ENCODE results near the gene CLEC6A. TPM values are rescaled to one million over a fixed set of nuclear protein-coding genes. Genes with fewer than 3 reads are reported as not detected.

CLEC6A gene
- total RNA-seq, 3 donors from 2014 or later (not counting 1 experiment from before 2014, with no cell fraction given) = not detected

DNA sequence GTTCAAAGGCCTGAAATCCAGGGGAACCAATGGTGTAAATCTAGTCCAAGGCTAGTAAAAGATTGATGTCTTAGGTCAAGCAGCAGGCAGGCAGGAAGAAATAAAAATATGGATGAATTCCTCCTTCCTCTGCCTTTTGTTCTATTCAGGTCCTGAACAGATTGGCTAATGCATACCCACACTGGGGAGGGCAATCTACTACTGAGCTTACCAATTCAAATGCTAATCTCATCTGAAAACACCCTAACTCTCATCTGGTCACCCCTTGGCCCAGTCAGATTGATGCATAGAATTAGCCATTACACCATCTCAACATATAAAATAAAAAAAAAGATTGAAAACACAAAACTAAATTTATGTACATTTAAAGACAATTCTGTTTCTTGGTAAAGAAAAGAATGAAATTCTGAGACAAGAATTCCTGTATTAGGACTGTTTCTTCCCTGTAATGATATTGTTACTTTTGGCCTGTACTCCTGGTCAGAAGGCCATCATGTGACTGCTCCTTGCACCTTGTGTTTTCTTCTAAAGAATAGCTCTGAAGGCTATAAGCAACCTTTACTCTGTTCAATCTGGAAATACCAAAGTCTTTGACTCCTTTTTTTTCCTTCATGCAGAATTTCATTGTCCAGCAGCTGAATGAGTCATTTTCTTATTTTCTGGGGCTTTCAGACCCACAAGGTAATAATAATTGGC lies 19.9 kb downstream of the CLEC6A start:
- H3K4me1 Mint-ChIP-seq = no peaks in the 10 kb centered on the region
- TF ChIP-seq, protein P1, sequence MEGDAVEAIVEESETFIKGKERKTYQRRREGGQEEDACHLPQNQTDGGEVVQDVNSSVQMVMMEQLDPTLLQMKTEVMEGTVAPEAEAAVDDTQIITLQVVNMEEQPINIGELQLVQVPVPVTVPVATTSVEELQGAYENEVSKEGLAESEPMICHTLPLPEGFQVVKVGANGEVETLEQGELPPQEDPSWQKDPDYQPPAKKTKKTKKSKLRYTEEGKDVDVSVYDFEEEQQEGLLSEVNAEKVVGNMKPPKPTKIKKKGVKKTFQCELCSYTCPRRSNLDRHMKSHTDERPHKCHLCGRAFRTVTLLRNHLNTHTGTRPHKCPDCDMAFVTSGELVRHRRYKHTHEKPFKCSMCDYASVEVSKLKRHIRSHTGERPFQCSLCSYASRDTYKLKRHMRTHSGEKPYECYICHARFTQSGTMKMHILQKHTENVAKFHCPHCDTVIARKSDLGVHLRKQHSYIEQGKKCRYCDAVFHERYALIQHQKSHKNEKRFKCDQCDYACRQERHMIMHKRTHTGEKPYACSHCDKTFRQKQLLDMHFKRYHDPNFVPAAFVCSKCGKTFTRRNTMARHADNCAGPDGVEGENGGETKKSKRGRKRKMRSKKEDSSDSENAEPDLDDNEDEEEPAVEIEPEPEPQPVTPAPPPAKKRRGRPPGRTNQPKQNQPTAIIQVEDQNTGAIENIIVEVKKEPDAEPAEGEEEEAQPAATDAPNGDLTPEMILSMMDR (IDR thresholded peaks at IDR 0.05) = no peak
- H3K4me3 Mint-ChIP-seq = no peak overlapping the region
- no peaks in the 10 kb centered on the region for H3K9me3 Mint-ChIP-seq
- peaks cover 3% of the 10 kb centered on the region for H3K27me3 ChIP-seq (ENCODE audit: control insufficient read depth, insufficient read depth, low read length)
- no peaks in the 10 kb centered on the region for H3K36me3 ChIP-seq (ENCODE audit: control insufficient read depth, insufficient read depth, low read length)
- ATAC-seq (no peak), DNase-seq (no peak)
- H3K27me3 Mint-ChIP-seq (ENCODE audit: low read depth in 2 of 2) = peaks cover 24 to 66% of the 10 kb centered on the region in 2 donors
- no peak overlapping the region for H3K27ac ChIP-seq (ENCODE audit: low read length)
- H3K4me3 ChIP-seq (ENCODE audit: low read length) = no peak overlapping the region
- H3K9me3 ChIP-seq (ENCODE audit: control insufficient read depth, insufficient read depth, low read length) = no peaks in the 10 kb centered on the region
- intact Hi-C loops (cut with micrococcal nuclease) = no loop called here
- no peak overlapping the region for H3K27ac Mint-ChIP-seq
- no peaks in the 10 kb centered on the region for H3K36me3 Mint-ChIP-seq
- no peaks in the 10 kb centered on the region for H3K4me1 ChIP-seq (ENCODE audit: control insufficient read depth, insufficient read depth, low read length)

DNA sequence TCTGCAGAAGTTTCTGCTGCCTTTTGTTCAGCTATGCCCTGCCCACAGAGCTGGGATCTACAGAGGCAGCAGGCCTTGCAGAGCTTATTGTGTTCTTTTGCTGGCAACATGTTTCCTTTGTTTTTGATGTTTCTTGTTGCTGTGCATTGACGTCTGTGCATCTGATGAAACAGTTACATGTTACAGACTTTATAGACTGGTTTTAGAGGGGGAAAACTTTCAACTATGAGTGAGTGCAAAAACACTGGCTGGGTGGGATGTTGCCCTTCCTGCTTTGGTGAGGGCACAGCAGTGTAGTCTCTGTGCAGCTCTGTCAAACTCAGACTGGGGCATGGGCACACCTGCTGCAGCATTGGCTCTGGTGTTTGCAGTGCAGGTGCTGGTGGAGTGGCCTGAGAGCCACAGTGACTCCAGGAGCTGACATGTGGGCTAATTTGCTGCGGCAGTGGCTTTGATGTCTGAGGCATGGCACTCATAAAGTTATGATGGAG lies 26.9 kb downstream of the CLEC6A start:
- Histone ChIP-seq H3K9me3 (ENCODE audit: control insufficient read depth, insufficient read depth, low read length) (no peaks in the 10 kb centered on the region), H3K4me1 (ENCODE audit: control insufficient read depth, insufficient read depth, low read length) (no peaks in the 10 kb centered on the region), H3K4me3 (ENCODE audit: low read length) (no peak overlapping the region), H3K27ac (ENCODE audit: low read length) (no peak overlapping the region), H3K27me3 (ENCODE audit: control insufficient read depth, insufficient read depth, low read length) (no peaks in the 10 kb centered on the region), H3K36me3 (ENCODE audit: control insufficient read depth, insufficient read depth, low read length) (no peaks in the 10 kb centered on the region)
- no peak for ATAC-seq
- H3K36me3 Mint-ChIP-seq = no peaks in the 10 kb centered on the region
- intact Hi-C loops (cut with micrococcal nuclease) = no loop called here
- no peak overlapping the region for H3K27ac Mint-ChIP-seq
- TF ChIP-seq, protein P1 (IDR thresholded peaks at IDR 0.05) = no peak
- peak in 1 of 2 donors; percentile 31 for DNase-seq
- peaks cover 24 to 49% of the 10 kb centered on the region in 2 donors for H3K27me3 Mint-ChIP-seq (ENCODE audit: low read depth in 2 of 2)
- no peaks in the 10 kb centered on the region for H3K9me3 Mint-ChIP-seq
- H3K4me1 Mint-ChIP-seq = peaks cover 0 to 6% of the 10 kb centered on the region in 2 donors
- no peak overlapping the region for H3K4me3 Mint-ChIP-seq
- 87% methylated on average over 2 of the region's 2 CpGs for WGBS (ENCODE audit: insufficient coverage)

DNA sequence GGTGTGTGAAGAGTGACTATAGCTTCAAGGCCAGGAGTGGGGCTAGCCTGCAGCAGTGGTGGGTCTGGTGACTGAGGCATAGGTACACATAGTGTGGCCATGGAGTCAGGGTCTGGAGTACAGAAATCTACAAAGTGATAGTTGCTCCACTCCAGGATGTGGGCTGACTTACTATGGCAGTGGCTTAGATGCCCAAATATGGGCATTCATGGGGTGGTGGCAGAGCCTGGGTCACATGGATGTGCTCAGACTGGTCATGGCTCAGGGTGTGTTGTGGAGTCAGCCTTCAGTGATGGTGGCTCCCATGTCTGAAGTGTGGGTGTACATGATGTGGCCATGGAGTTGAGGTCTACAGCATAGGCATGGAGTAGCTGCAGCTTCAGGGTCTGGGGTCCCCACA lies 27.3 kb downstream of the CLEC6A start:
- Mint-ChIP-seq H3K27me3 (ENCODE audit: low read depth in 2 of 2) (peaks cover 22 to 49% of the 10 kb centered on the region in 2 donors), H3K36me3 (no peaks in the 10 kb centered on the region), H3K9me3 (no peaks in the 10 kb centered on the region), H3K4me1 (peaks cover 0 to 6% of the 10 kb centered on the region in 2 donors), H3K27ac (no peak overlapping the region), H3K4me3 (no peak overlapping the region)
- ATAC-seq = no peak
- intact Hi-C loops (cut with micrococcal nuclease) = no loop called here
- no peaks in the 10 kb centered on the region for H3K27me3 ChIP-seq (ENCODE audit: control insufficient read depth, insufficient read depth, low read length)
- no peaks in the 10 kb centered on the region for H3K36me3 ChIP-seq (ENCODE audit: control insufficient read depth, insufficient read depth, low read length)
- H3K4me3 ChIP-seq (ENCODE audit: low read length) = no peak overlapping the region
- H3K9me3 ChIP-seq (ENCODE audit: control insufficient read depth, insufficient read depth, low read length) = no peaks in the 10 kb centered on the region
- no peaks in the 10 kb centered on the region for H3K4me1 ChIP-seq (ENCODE audit: control insufficient read depth, insufficient read depth, low read length)
- TF ChIP-seq, protein P1 (IDR thresholded peaks at IDR 0.05) = no peak
- peak in 1 of 2 donors; percentile 3 for DNase-seq
- H3K27ac ChIP-seq (ENCODE audit: low read length) = no peak overlapping the region

All from natural killer cell (primary cell).